GM12892 (cell line): ENCODE data around the gene HSPB2.

Experiments used
- POLR2AphosphoS5 ChIP-seq: IDR thresholded peaks from 2 replicates; pipeline ENCODE4 v1.6.1; 2011; ENCODE audit warnings: low read depth, low read length, control low read depth
- TAF1 ChIP-seq: IDR thresholded peaks from 2 replicates; pipeline ENCODE4 v1.6.1; 2011; ENCODE audit warnings: low read depth, mild to moderate bottlenecking, control low read depth, low read length, borderline replicate concordance

GRCh38 chr11:111923351-111923788 lies 10.8 kb downstream of the HSPB2 start:
- TF ChIP-seq TAF1 (no peak), POLR2AphosphoS5 (no peak)
